Right lobe of liver (tissue), 4 donors: Measurements from ENCODE around the gene TENM4.

Experiments
- CTCF ChIP-seq, 4 donors: fragments of 200-600 bp in 3 of 4; fragments of 450-650 bp in 1 of 4; IDR thresholded peaks; one replicate each; pipeline versions ENCODE4 v1.5.1 to v1.8.0; 2016 to 2022; ENCODE audit warnings: antibody characterized with exemption in 4 of 4, mild to moderate bottlenecking in 2 of 4
- POLR2A ChIP-seq: fragments of 450-650 bp; IDR thresholded peaks from one replicate; pipeline ENCODE4 v1.6.1; 2017; ENCODE audit warnings: antibody characterized with exemption, mild to moderate bottlenecking
- donor health status: DM: no; HTN: no; CAD: no.
- donor health status: DM: no; HTN: no; CAD: no.
- donor health status: DM: no; HTN: yes; CAD: no.

DNA sequence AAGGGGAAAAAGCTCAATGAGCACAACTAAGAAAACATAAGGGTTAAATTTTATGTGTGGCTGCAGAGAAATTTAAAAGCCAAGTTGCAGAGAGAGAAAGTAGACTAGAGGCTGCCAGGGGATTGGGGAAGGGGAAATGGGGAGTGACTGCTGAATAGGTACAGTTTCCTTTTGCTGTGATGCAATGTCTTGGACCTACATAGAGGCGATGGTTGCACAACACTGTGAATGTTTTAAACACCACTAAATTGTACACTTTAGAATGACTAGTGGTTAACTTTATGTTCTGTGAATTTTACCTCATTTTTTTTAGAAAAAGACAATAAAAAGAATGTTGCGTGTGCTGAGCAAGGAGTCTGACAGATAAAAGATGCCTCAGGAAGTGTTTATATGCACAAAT, 36.5 kb downstream of the TENM4 start:
- TF ChIP-seq POLR2A (no peak), CTCF (IDR thresholded peaks at IDR 0.05) (no peak)
